Measurements from ENCODE around the gene CEP89.
"Not testable (repeated sequence)": the region's sequence is repeated elsewhere in the genome, so short reads cannot be mapped to it uniquely, and the experiment has no call there.

DNA sequence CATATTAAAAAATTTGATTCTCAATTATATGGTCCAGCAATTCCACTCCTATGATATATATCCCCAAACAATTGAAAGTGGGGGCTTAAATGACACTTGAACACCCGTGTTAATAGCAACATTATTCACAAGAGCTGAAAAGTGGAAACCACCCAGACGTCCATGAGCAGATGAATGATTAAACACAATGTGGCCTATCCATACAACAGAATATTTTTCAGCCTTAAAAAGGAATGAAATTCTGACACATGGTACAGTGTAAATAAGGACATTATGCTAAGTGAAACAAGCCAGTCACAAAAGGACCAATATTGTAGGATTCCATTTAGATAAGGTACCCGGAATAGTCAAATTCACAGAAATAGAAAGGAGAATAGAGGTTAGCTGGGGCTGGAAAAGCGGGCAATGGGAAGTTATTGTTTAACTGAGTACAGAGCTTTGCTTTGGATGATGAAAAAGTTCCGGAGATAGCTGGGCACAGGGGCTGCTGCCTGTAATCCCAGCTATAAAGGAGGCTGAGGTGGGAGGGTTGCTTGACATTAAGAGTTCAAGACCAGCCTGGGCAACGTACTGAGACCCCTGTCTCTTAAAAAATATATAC lies 31.8 kb upstream of the CEP89 start:
- TF ChIP-seq, protein P1, sequence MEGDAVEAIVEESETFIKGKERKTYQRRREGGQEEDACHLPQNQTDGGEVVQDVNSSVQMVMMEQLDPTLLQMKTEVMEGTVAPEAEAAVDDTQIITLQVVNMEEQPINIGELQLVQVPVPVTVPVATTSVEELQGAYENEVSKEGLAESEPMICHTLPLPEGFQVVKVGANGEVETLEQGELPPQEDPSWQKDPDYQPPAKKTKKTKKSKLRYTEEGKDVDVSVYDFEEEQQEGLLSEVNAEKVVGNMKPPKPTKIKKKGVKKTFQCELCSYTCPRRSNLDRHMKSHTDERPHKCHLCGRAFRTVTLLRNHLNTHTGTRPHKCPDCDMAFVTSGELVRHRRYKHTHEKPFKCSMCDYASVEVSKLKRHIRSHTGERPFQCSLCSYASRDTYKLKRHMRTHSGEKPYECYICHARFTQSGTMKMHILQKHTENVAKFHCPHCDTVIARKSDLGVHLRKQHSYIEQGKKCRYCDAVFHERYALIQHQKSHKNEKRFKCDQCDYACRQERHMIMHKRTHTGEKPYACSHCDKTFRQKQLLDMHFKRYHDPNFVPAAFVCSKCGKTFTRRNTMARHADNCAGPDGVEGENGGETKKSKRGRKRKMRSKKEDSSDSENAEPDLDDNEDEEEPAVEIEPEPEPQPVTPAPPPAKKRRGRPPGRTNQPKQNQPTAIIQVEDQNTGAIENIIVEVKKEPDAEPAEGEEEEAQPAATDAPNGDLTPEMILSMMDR (conservative IDR thresholded peaks at IDR 0.05 in 1 of 2, IDR thresholded peaks at IDR 0.05 in 1 of 2; ENCODE audit: low read depth in 1 of 2, low read length in 2 of 2) = not testable (repeated sequence)
- TF ChIP-seq EZH2 (IDR thresholded peaks at IDR 0.05; ENCODE audit: low read length, missing control alignments) = not testable (repeated sequence)
